Activated T-cell treated with anti-CD3 and anti-CD28 coated beads, Interleukin-2, amount 50 U/mL, for 4 hours (primary cell): ENCODE measurements around the gene ENOX1. TPM values are rescaled to one million over a fixed set of nuclear protein-coding genes. Genes with fewer than 3 reads are reported as not detected.

Source experiments
- ATAC-seq, 2 donors: fragments of 200-7000 bp; cut with Tn5 transposase; one replicate each; pipeline ENCODE4 v1.10.0; 2021
- DNase-seq: peaks from one replicate; pipeline ENCODE4 v3.0.0-alpha.2; 2020
- H3K27me3 Mint-ChIP-seq: one replicate; pipeline ENCODE4 v1.8.0; 2021; ENCODE audit warnings: low read depth, mixed read lengths
- H3K36me3 Mint-ChIP-seq: one replicate; pipeline ENCODE4 v1.8.0; 2022; ENCODE audit warnings: mixed read lengths; ENCODE audit not compliant: insufficient read depth
- H3K4me1 Mint-ChIP-seq: one replicate; pipeline ENCODE4 v1.8.0; 2021; ENCODE audit warnings: low read depth, mixed read lengths
- H3K4me3 Mint-ChIP-seq: one replicate; pipeline ENCODE4 v1.8.0; 2021; ENCODE audit warnings: mild to moderate bottlenecking, moderate library complexity, mixed read lengths
- H3K9me3 Mint-ChIP-seq: one replicate; pipeline ENCODE4 v1.8.0; 2021; ENCODE audit warnings: mixed read lengths
- total RNA-seq, 3 donors: library from RNA; stranded (reverse); gene quantifications; one replicate each; pipeline ENCODE4 v1.2.1, GENCODE V29; 2021

ENOX1 gene
- total RNA-seq, 3 donors from 2014 or later: 0.14 TPM; not detected in 2

GRCh38 chr13:43232144-43232872, 554.5 kb downstream of the ENOX1 start:
- Mint-ChIP-seq H3K9me3 (no peaks in the 10 kb centered on the region), H3K27me3 (no peaks in the 10 kb centered on the region), H3K4me1 (no peaks in the 10 kb centered on the region), H3K36me3 (no peaks in the 10 kb centered on the region), H3K4me3 (no peak overlapping the region)
- ATAC-seq (no peak), DNase-seq (no peak)

GRCh38 chr13:43230989-43231388, 555.8 kb downstream of the ENOX1 start:
- no peaks in the 10 kb centered on the region for H3K9me3 Mint-ChIP-seq
- no peak for ATAC-seq

GRCh38 chr13:43229506-43229905, 557.3 kb downstream of the ENOX1 start:
- no peak for ATAC-seq
- Mint-ChIP-seq H3K27me3 (peaks cover 3% of the 10 kb centered on the region), H3K9me3 (no peaks in the 10 kb centered on the region), H3K4me3 (no peak overlapping the region), H3K4me1 (no peaks in the 10 kb centered on the region), H3K36me3 (no peaks in the 10 kb centered on the region)
- no peak for DNase-seq

More at GRCh38 chr13:43230989-43231388, 555.8 kb downstream of the ENOX1 start:
- Mint-ChIP-seq H3K4me3 (no peak overlapping the region), H3K36me3 (no peaks in the 10 kb centered on the region), H3K4me1 (no peaks in the 10 kb centered on the region), H3K27me3 (no peaks in the 10 kb centered on the region)
- no peak for DNase-seq

- DNase-seq (no peak), ATAC-seq (no peak)
- Mint-ChIP-seq H3K36me3 (no peaks in the 10 kb centered on the region), H3K9me3 (no peaks in the 10 kb centered on the region), H3K27me3 (peaks cover 5% of the 10 kb centered on the region), H3K4me3 (no peak overlapping the region), H3K4me1 (no peaks in the 10 kb centered on the region)
These were observed 559.1 kb downstream of the ENOX1 start for GRCh38 chr13:43227721-43228120.

- H3K4me3 Mint-ChIP-seq: no peak overlapping the region
- H3K4me1 Mint-ChIP-seq: no peaks in the 10 kb centered on the region
- H3K36me3 Mint-ChIP-seq: no peaks in the 10 kb centered on the region
- no peaks in the 10 kb centered on the region for H3K9me3 Mint-ChIP-seq
- DNase-seq (no peak), ATAC-seq (no peak)
- peaks cover 10% of the 10 kb centered on the region for H3K27me3 Mint-ChIP-seq
These were observed 563.6 kb downstream of the ENOX1 start for GRCh38 chr13:43223216-43223615.

- DNase-seq: no peak
- H3K27me3 Mint-ChIP-seq: peaks cover 10% of the 10 kb centered on the region
- H3K4me1 Mint-ChIP-seq: no peaks in the 10 kb centered on the region
- no peaks in the 10 kb centered on the region for H3K36me3 Mint-ChIP-seq
- no peaks in the 10 kb centered on the region for H3K9me3 Mint-ChIP-seq
- no peak overlapping the region for H3K4me3 Mint-ChIP-seq
- ATAC-seq: no peak
These were observed 564.7 kb downstream of the ENOX1 start for GRCh38 chr13:43222086-43222485.

GRCh38 chr13:43221611-43222010, 565.2 kb downstream of the ENOX1 start:
- DNase-seq: no peak
- H3K4me3 Mint-ChIP-seq: no peak overlapping the region
- ATAC-seq: no peak
- no peaks in the 10 kb centered on the region for H3K9me3 Mint-ChIP-seq
- H3K36me3 Mint-ChIP-seq: no peaks in the 10 kb centered on the region
- peaks cover 10% of the 10 kb centered on the region for H3K27me3 Mint-ChIP-seq
- H3K4me1 Mint-ChIP-seq: no peaks in the 10 kb centered on the region

GRCh38 chr13:43220873-43221595, 565.7 kb downstream of the ENOX1 start:
- no peaks in the 10 kb centered on the region for H3K36me3 Mint-ChIP-seq
- ATAC-seq (no peak), DNase-seq (no peak)
- H3K4me1 Mint-ChIP-seq: no peaks in the 10 kb centered on the region
- H3K9me3 Mint-ChIP-seq: no peaks in the 10 kb centered on the region
- no peak overlapping the region for H3K4me3 Mint-ChIP-seq
- peaks cover 10% of the 10 kb centered on the region for H3K27me3 Mint-ChIP-seq

GRCh38 chr13:43214124-43214523, 572.6 kb downstream of the ENOX1 start:
- no peaks in the 10 kb centered on the region for H3K4me1 Mint-ChIP-seq
- no peak overlapping the region for H3K4me3 Mint-ChIP-seq
- DNase-seq (no peak), ATAC-seq (no peak)
- H3K9me3 Mint-ChIP-seq: no peaks in the 10 kb centered on the region
- no peaks in the 10 kb centered on the region for H3K27me3 Mint-ChIP-seq
- H3K36me3 Mint-ChIP-seq: no peaks in the 10 kb centered on the region

GRCh38 chr13:43206838-43207237, 579.9 kb downstream of the ENOX1 start:
- ATAC-seq: no peak
- H3K4me1 Mint-ChIP-seq: no peaks in the 10 kb centered on the region
- no peaks in the 10 kb centered on the region for H3K36me3 Mint-ChIP-seq

GRCh38 chr13:43205416-43205815, 581.4 kb downstream of the ENOX1 start:
- ATAC-seq (no peak), DNase-seq (no peak)
- no peaks in the 10 kb centered on the region for H3K36me3 Mint-ChIP-seq
- H3K27me3 Mint-ChIP-seq: no peaks in the 10 kb centered on the region
- H3K4me3 Mint-ChIP-seq: no peak overlapping the region
- H3K4me1 Mint-ChIP-seq: no peaks in the 10 kb centered on the region
- H3K9me3 Mint-ChIP-seq: peaks cover 19% of the 10 kb centered on the region

More at GRCh38 chr13:43206838-43207237, 579.9 kb downstream of the ENOX1 start:
- H3K9me3 Mint-ChIP-seq: peaks cover 13% of the 10 kb centered on the region
- DNase-seq: no peak
- no peak overlapping the region for H3K4me3 Mint-ChIP-seq
- no peaks in the 10 kb centered on the region for H3K27me3 Mint-ChIP-seq

- ATAC-seq (no peak), DNase-seq (no peak)
- no peaks in the 10 kb centered on the region for H3K4me1 Mint-ChIP-seq
- no peaks in the 10 kb centered on the region for H3K36me3 Mint-ChIP-seq
- H3K27me3 Mint-ChIP-seq: no peaks in the 10 kb centered on the region
- H3K9me3 Mint-ChIP-seq: peaks cover 19% of the 10 kb centered on the region
- H3K4me3 Mint-ChIP-seq: no peak overlapping the region
These were observed 582.2 kb downstream of the ENOX1 start for GRCh38 chr13:43204591-43204990.

GRCh38 chr13:43203781-43204180, 583.0 kb downstream of the ENOX1 start:
- H3K4me1 Mint-ChIP-seq: no peaks in the 10 kb centered on the region
- DNase-seq: no peak
- peaks cover 3% of the 10 kb centered on the region for H3K27me3 Mint-ChIP-seq
- H3K4me3 Mint-ChIP-seq: no peak overlapping the region
- H3K9me3 Mint-ChIP-seq: peaks cover 19% of the 10 kb centered on the region
- H3K36me3 Mint-ChIP-seq: no peaks in the 10 kb centered on the region
- no peak for ATAC-seq

- Mint-ChIP-seq H3K27me3 (peaks cover 3% of the 10 kb centered on the region), H3K4me3 (no peak overlapping the region), H3K9me3 (peaks cover 19% of the 10 kb centered on the region), H3K36me3 (no peaks in the 10 kb centered on the region), H3K4me1 (no peaks in the 10 kb centered on the region)
- ATAC-seq (no peak), DNase-seq (no peak)
These were observed 586.0 kb downstream of the ENOX1 start for GRCh38 chr13:43200736-43201135.

- Mint-ChIP-seq H3K9me3 (peaks cover 19% of the 10 kb centered on the region), H3K27me3 (peaks cover 3% of the 10 kb centered on the region), H3K4me1 (no peaks in the 10 kb centered on the region), H3K4me3 (no peak overlapping the region), H3K36me3 (no peaks in the 10 kb centered on the region)
- no peak for DNase-seq
- ATAC-seq: no peak
These were observed 586.5 kb downstream of the ENOX1 start for GRCh38 chr13:43200307-43200706.
